B cell (primary cell): ENCODE data around the gene GABRG3. TPM values are rescaled to one million over a fixed set of nuclear protein-coding genes. Genes with fewer than 3 reads are reported as not detected.

ENCODE experiments used
- ATAC-seq: fragments of 200-7000 bp; cut with Tn5 transposase; one replicate; pipeline ENCODE4 v1.10.0; 2021; ENCODE audit warnings: low read depth, mild to moderate bottlenecking, moderate number of reproducible peaks, moderate library complexity
- CTCF ChIA-PET: fragments of 350-600 bp; sonication (Branson Sonifier 250); formaldehyde crosslinking; loops from one replicate; lab custom pipeline; 2021; ENCODE audit warnings: antibody characterized with exemption, inconsistent platforms; lab: Charles Lee
- POLR2A ChIA-PET: fragments of 350-600 bp; sonication (Branson Sonifier 250); formaldehyde crosslinking; loops from one replicate; lab custom pipeline; 2021; ENCODE audit warnings: antibody characterized with exemption; lab: Charles Lee
- DNase-seq: peaks from one replicate; pipeline ENCODE4 v3.0.0; 2013
- H2AFZ ChIP-seq: 2 replicates; pipeline ENCODE4 v1.6.1; 2012; ENCODE audit warnings: mild to moderate bottlenecking, low read depth, low read length; ENCODE audit not compliant: insufficient read depth, poor library complexity, severe bottlenecking
- H3K27ac ChIP-seq, 2 donors: 1 replicate in 1 of 2; 2 replicates in 1 of 2; pipeline ENCODE4 v1.5.1; 2012 to 2013; ENCODE audit warnings: low read length in 2 of 2, mild to moderate bottlenecking in 2 of 2, moderate library complexity in 1 of 2
- H3K27me3 ChIP-seq, 4 experiments: fragments of 200-600 bp in 1 of 4; sonication (generic) in 1 of 4; replicated peaks in 1 of 4; 1 replicate in 2 of 4; 2 replicates in 2 of 4; pipeline versions ENCODE4 v1.6.1 to v1.7.0; 2013 to 2016; ENCODE audit warnings: low read length in 3 of 4, mild to moderate bottlenecking in 2 of 4, mixed read lengths in 1 of 4, moderate library complexity in 1 of 4; ENCODE audit not compliant: insufficient read depth in 4 of 4, control insufficient read depth in 3 of 4; ENCODE audit errors: control extremely low read depth in 1 of 4
- H3K36me3 ChIP-seq, 2 experiments: replicated peaks in 1 of 2; 1 replicate in 1 of 2; 2 replicates in 1 of 2; pipeline versions ENCODE4 v1.6.1 to v1.7.1; 2013; ENCODE audit warnings: low read length in 1 of 2; ENCODE audit not compliant: insufficient read depth in 2 of 2, control insufficient read depth in 1 of 2; ENCODE audit errors: control extremely low read depth in 1 of 2, extremely low read depth in 1 of 2
- H3K4me1 ChIP-seq, 2 donors: fragments of 200-600 bp in 1 of 2; sonication (generic) in 1 of 2; 1 replicate in 1 of 2; 2 replicates in 1 of 2; pipeline versions ENCODE4 v1.5.1 to v1.6.1; 2013 to 2017; ENCODE audit warnings: low read length in 2 of 2; ENCODE audit not compliant: control insufficient read depth in 2 of 2, insufficient read depth in 2 of 2
- H3K4me2 ChIP-seq: replicated peaks from 2 replicates; pipeline ENCODE3; 2012; ENCODE audit warnings: mild to moderate bottlenecking, low read depth, low read length; ENCODE audit not compliant: poor library complexity, severe bottlenecking
- H3K4me3 ChIP-seq, 5 experiments: fragments of 200-600 bp in 1 of 5; sonication (generic) in 1 of 5; 1 replicate in 3 of 5; 2 replicates in 2 of 5; pipeline versions ENCODE4 v1.5.1 to v1.7.0; 2011 to 2016; ENCODE audit warnings: low read length in 4 of 5, mild to moderate bottlenecking in 4 of 5, low read depth in 2 of 5, control low read depth in 1 of 5, moderate library complexity in 1 of 5; ENCODE audit not compliant: insufficient read depth in 1 of 5; ENCODE audit errors: control extremely low read depth in 1 of 5, extremely low read depth in 1 of 5
- H3K79me2 ChIP-seq: fragments of 200-600 bp; sonication (generic); one replicate; pipeline ENCODE4 v1.6.0; 2016; ENCODE audit warnings: low read length; ENCODE audit not compliant: control insufficient read depth, insufficient read depth
- H3K9ac ChIP-seq: fragments of 200-600 bp; sonication (generic); 2 replicates; pipeline ENCODE4 v1.6.1; 2017; ENCODE audit warnings: mild to moderate bottlenecking, low read length, moderate library complexity
- H3K9me3 ChIP-seq, 3 donors: one replicate each; pipeline versions ENCODE4 v1.6.1 to v1.7.1; 2013; ENCODE audit warnings: low read length in 2 of 3; ENCODE audit not compliant: control insufficient read depth in 2 of 3, insufficient read depth in 1 of 3; ENCODE audit errors: control extremely low read depth in 1 of 3
- H4K20me1 ChIP-seq: 2 replicates; pipeline ENCODE4 v1.6.0; 2012; ENCODE audit warnings: mild to moderate bottlenecking, low read length; ENCODE audit not compliant: insufficient read depth, control insufficient read depth, poor library complexity, severe bottlenecking
- H3K27ac Mint-ChIP-seq: one replicate; pipeline ENCODE4 v1.8.0; 2021; ENCODE audit warnings: mixed read lengths
- H3K27me3 Mint-ChIP-seq: one replicate; pipeline ENCODE4 v1.8.0; 2021; ENCODE audit warnings: mixed read lengths
- H3K4me1 Mint-ChIP-seq: one replicate; pipeline ENCODE4 v1.8.0; 2021; ENCODE audit warnings: mixed read lengths
- H3K4me3 Mint-ChIP-seq: one replicate; pipeline ENCODE4 v1.8.0; 2021; ENCODE audit warnings: mixed read lengths
- H3K9me3 Mint-ChIP-seq: one replicate; pipeline ENCODE4 v1.8.0; 2022; ENCODE audit warnings: mixed read lengths; ENCODE audit not compliant: insufficient read depth
- CTCF ChIP-seq: fragments of 200-600 bp; IDR thresholded peaks from one replicate; pipeline ENCODE4 v1.8.0; 2022; ENCODE audit warnings: antibody characterized with exemption, mild to moderate bottlenecking
- EZH2 ChIP-seq: IDR thresholded peaks from 2 replicates; pipeline ENCODE4 v1.6.1; 2012; ENCODE audit warnings: borderline replicate concordance, low read depth, mild to moderate bottlenecking, moderate library complexity, low read length; ENCODE audit not compliant: insufficient read depth, poor library complexity, severe bottlenecking
- WGBS: methylation state at CpG from one replicate; pipeline ENCODE4 v1.1.5; 2013; ENCODE audit warnings: missing lambda C conversion rate; ENCODE audit not compliant: insufficient coverage; 5-methylcytosine and 5-hydroxymethylcytosine counted together
- intact Hi-C: fragments of 100-400 bp; cut with micrococcal nuclease; formaldehyde crosslinking; loops from one replicate; pipeline ENCODE4 v1.10.0; 2022
- polyA plus RNA-seq: library from polyadenylated mRNA; depleted of rRNA; stranded (reverse); fragments of >200 nt; gene quantifications from 2 replicates; pipeline ENCODE4 v1.2.3, GENCODE V29; 2012
- total RNA-seq, 2 donors: library from RNA; stranded (reverse); fragments of 120-200 nt in 1 of 2; gene quantifications; 1 replicate in 1 of 2; 2 replicates in 1 of 2; pipeline versions ENCODE4 v1.2.3 to v1.2.4, GENCODE V29; 2013 to 2022

The GABRG3 gene
- total and polyA plus RNA-seq, 2 donors (not counting 1 experiment from before 2014, with no cell fraction given) = not detected

- POLR2A ChIA-PET = no interaction called here
- H3K9me3 Mint-ChIP-seq = peaks cover 6% of the 10 kb centered on the region
These were observed 35.7 kb upstream of the GABRG3 start for GRCh38 chr15:26935322-26935721.

GRCh38 chr15:26936502-26936901 is 34.5 kb upstream of the GABRG3 start:
- Mint-ChIP-seq H3K27me3 (no peaks in the 10 kb centered on the region), H3K27ac (no peak overlapping the region), H3K4me1 (no peaks in the 10 kb centered on the region), H3K9me3 (peaks cover 6% of the 10 kb centered on the region), H3K4me3 (no peak overlapping the region)
- 81% methylated on average over 4 of the region's 5 CpGs for WGBS
- no peak for DNase-seq
- no peak overlapping the region for H3K4me2 ChIP-seq
- H3K27me3 ChIP-seq = no peaks in the 10 kb centered on the region
- no peak overlapping the region for H3K9ac ChIP-seq
- no peak for ATAC-seq
- intact Hi-C loops = no loop called here
- ChIA-PET POLR2A (no interaction called here), CTCF (no interaction called here)
- no peak overlapping the region for H3K4me3 ChIP-seq
- no peaks in the 10 kb centered on the region for H3K4me1 ChIP-seq
- no peaks in the 10 kb centered on the region for H3K79me2 ChIP-seq
- H3K36me3 ChIP-seq = no peaks in the 10 kb centered on the region
- TF ChIP-seq CTCF (no peak), EZH2 (no peak)
- H3K27ac ChIP-seq = no peak overlapping the region
- no peak overlapping the region for H2AFZ ChIP-seq
- H4K20me1 ChIP-seq = no peaks in the 10 kb centered on the region
- peaks cover 0 to 12% (median 0%) of the 10 kb centered on the region in 3 donors for H3K9me3 ChIP-seq

More at GRCh38 chr15:26935322-26935721, 35.7 kb upstream of the GABRG3 start:
- H2AFZ ChIP-seq = no peak overlapping the region
- H3K4me3 Mint-ChIP-seq = no peak overlapping the region
- DNase-seq (no peak), ATAC-seq (no peak)
- no peaks in the 10 kb centered on the region for H3K36me3 ChIP-seq
- WGBS = 85% methylated on average over 12 of the region's 12 CpGs
- H3K9ac ChIP-seq = no peak overlapping the region
- H3K27ac ChIP-seq = no peak overlapping the region
- no peaks in the 10 kb centered on the region for H3K27me3 ChIP-seq
- no peak overlapping the region for H3K27ac Mint-ChIP-seq
- no peaks in the 10 kb centered on the region for H3K4me1 Mint-ChIP-seq
- H3K4me2 ChIP-seq = no peak overlapping the region
- no peak overlapping the region for H3K4me3 ChIP-seq
- peaks cover 0 to 12% (median 0%) of the 10 kb centered on the region in 3 donors for H3K9me3 ChIP-seq
- H4K20me1 ChIP-seq = no peaks in the 10 kb centered on the region
- TF ChIP-seq CTCF (no peak), EZH2 (no peak)
- no peaks in the 10 kb centered on the region for H3K27me3 Mint-ChIP-seq
- CTCF ChIA-PET = no interaction called here
- no peaks in the 10 kb centered on the region for H3K79me2 ChIP-seq
- no peaks in the 10 kb centered on the region for H3K4me1 ChIP-seq
- intact Hi-C loops = no loop called here
